Loucy (cell line): ENCODE measurements around the gene ZNF555.
A peak's percentile ranks its signal among the peaks of the same experiment; 100 is the strongest.

ENCODE experiments used
- EZH2phosphoT487 ChIP-seq: fragments of 200-600 bp; IDR thresholded peaks from 2 replicates; pipeline ENCODE4 v1.6.1; 2018; ENCODE audit warnings: antibody characterized with exemption, mild to moderate bottlenecking, moderate library complexity, borderline replicate concordance
- TF ChIP-seq, protein P1 (sequence below): fragments of 200-600 bp; sonication (generic); conservative IDR thresholded peaks from 2 replicates; pipeline ENCODE4 v1.5.1; 2014; ENCODE audit warnings: mild to moderate bottlenecking, antibody characterized with exemption, low read length

- TF ChIP-seq, protein P1, sequence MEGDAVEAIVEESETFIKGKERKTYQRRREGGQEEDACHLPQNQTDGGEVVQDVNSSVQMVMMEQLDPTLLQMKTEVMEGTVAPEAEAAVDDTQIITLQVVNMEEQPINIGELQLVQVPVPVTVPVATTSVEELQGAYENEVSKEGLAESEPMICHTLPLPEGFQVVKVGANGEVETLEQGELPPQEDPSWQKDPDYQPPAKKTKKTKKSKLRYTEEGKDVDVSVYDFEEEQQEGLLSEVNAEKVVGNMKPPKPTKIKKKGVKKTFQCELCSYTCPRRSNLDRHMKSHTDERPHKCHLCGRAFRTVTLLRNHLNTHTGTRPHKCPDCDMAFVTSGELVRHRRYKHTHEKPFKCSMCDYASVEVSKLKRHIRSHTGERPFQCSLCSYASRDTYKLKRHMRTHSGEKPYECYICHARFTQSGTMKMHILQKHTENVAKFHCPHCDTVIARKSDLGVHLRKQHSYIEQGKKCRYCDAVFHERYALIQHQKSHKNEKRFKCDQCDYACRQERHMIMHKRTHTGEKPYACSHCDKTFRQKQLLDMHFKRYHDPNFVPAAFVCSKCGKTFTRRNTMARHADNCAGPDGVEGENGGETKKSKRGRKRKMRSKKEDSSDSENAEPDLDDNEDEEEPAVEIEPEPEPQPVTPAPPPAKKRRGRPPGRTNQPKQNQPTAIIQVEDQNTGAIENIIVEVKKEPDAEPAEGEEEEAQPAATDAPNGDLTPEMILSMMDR, result peak; percentile 81
- TF ChIP-seq EZH2phosphoT487, result no peak
Measured at GRCh38 chr19:2819540-2820111, 21.6 kb upstream of the ZNF555 start, which contains the start of gene ZNF554.
